Measurements from ENCODE around the gene SP9.
"Not testable (repeated sequence)": the region's sequence is repeated elsewhere in the genome, so short reads cannot be mapped to it uniquely, and the experiment has no call there.

The SP9 gene

DNA sequence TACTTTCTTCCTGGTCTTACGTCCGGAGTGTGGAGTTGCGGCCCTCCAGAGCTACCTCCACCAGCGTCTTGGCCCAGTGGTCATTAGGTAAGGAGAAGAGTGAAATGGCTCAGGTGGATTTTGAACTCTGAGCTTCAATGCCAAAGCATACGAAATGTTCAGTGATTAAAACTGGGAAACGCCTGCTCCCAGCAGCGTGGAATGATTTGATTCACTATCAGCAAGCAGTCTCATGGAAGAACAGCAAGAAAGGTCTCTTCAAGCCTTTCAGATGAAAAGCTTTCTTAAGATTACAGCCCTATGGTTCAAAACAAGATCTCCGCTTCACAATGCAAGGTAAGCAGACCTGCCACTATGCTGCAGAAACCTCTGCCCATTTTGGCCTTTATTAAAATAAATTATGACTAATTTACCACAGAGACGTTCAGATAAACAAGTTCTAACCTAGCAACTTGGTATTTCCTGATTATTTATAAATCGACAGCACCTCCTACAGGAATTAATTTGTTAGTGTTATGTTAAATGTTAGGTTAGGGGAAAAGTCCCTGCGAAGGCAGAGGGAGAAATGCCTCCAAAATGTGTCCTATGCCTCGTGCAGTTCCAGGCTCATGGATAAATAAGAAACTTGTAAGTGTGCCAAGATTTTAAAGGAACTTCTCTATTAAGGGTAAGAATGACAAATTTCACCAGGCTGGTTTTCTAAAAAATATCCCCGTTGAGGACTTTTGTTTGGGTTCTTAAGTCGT lies 10.1 kb downstream of the SP9 start:
- no peak overlapping the region for H3K4me3 ChIP-seq (ENCODE audit: low read depth, low read length)

DNA sequence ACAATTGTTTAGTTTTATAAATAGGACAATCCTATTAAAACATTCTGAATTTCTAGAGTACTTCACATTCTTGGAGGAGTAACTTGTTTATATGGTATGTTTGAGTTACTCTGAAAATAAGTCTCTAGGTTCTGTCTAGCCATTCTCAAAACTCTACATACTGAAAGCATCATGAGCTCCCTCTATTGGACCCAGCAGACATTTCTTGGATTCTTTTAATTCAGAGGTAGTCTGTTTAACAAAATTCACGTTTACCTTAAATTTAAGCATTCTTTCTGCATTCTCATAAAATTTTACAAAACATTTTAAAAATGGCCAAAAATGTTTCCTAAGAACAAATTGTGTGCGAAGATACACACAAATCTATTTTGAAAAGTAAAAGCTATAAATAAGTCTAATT lies 15.3 kb downstream of the SP9 start:
- H3K4me3 ChIP-seq (ENCODE audit: low read depth, low read length), result no peak overlapping the region

DNA sequence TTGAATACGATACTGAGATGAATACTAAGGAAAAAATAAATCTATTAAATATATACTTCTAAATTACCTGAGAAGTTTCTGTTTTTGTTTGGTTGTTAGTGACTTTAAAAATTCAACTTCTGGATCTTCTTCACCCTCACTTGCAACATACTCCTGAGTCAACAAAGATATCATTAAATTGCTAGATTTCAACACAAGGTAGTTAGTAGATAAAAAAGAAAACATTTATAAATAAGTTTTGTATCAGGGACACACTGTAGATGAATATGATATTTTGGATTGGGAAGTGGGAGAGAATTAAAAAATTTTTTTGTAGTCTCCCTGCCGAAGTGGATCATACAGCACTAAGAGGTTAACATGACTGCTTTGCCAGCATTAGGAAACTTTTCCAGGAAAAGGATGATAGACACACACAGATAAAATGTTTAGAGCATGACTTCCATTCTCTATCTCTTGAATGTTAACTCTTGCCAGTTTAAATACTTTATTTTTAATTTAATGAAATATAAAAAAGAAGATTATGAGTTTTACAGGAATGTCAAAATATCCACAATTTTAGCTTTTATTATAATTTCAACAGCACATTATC lies 15.9 kb downstream of the SP9 start:
- no peak overlapping the region for H3K4me3 ChIP-seq (ENCODE audit: low read depth, low read length)

DNA sequence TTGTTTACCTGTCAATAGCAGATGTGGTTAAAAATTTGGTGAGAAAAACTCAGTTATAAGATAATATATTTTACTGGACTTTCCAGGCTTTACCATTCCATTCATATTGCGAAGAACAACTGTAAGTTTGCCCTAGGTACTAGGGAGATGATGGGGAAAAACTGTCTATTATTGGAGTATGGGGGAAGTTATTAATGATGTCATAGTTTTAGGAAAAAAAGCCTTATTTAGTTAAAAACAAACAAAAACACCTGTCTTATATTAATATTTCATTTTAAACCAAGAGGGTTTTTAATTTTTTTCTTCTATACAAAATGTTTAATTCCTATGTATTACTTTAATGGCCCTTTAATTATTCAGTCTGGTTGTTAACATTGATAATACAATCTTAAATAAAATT lies 18.2 kb downstream of the SP9 start:
- no peak overlapping the region for H3K4me3 ChIP-seq (ENCODE audit: low read depth, low read length)

DNA sequence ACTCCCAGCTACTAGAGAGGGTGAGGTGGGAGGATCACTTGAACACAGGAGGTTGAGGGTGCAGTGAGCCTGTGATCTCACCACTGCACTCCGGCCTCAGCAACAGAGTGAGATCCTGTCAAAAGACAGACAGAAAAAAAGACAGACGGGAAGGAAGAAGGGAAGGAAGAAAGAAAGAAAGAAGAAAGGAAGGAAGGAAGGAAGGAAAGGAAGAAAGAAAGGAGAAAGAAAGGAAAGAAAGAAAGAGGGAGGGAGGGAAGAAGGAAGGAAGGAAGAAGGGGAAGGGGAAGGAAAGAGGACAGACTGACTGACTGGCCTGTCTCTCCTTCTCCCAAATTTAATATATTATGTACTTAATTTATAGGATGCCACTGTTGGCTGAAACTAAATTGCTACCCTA lies 21.6 kb downstream of the SP9 start:
- no peak overlapping the region for H3K4me3 ChIP-seq (ENCODE audit: low read depth, low read length)

DNA sequence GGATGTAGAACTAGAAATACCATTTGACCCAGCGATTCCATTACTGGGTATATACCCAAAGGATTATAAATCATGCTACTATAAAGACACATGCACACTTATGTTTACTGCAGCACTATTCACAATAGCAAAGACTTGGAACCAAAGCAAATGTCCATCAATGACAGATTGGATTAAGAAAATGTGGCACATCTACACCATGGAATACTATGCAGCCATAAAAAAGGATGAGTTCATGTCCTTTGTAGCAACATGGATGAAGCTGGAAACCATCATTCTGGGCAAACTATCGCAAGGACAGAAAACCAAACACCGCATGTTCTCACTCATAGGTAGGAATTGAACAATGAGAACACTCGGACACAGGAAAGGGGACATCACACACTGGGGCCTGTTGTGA lies 24.9 kb downstream of the SP9 start:
- H3K4me3 ChIP-seq (ENCODE audit: low read depth, low read length), result not testable (repeated sequence)

DNA sequence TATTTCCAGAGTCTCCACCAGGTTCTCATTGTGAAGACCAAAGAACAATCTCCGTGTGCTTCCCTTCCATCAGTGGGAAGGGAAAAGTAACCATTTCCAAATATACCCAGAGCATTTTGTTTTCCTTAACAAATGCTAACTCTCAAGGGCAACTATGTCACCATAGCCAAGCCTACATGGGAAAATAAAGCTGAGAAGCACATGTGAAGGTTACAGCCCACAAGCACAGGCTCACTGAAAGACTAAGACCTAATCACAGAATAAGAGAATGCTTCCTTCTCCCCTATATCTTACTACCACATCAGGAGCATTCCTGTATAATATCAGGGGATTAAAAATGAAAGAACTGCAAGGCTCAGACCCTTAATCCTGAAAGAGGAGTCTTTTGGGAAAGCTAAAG lies 28.2 kb downstream of the SP9 start:
- H3K4me3 ChIP-seq (ENCODE audit: low read depth, low read length), result no peak overlapping the region

DNA sequence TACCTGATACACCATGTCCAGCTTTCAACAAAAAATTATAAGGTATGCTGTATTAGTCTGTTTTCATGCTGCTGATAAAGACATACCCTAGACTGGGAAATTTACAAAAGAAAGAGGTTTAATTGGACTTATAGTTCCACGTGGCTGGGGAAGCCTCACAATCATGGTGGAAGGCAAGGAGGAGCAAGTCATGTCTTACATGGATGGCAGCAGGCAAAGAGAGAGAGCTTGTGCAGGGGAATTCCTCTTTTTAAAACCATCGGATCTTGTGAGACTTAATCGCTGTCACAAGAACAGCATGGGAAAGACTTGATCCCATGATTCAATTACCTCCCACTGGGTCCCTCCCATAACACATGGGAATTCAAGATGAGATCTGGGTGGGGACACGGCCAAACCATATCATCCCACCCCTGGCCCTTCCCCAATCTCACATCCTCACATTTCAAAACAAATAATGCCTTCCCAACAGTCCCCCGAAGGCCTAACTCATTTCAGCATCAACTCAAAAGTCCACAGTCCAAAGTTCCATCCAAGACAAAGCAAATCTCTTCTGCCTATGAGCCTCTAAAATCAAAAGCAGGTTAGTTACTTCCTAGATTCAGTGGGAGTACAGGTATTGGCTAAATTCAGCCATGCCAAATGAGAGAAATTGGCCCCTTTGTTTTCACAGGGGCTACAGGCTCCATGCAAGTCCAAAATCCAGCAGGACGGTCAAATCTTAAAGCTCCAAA lies 28.9 kb downstream of the SP9 start:
- not testable (repeated sequence) for H3K4me3 ChIP-seq (ENCODE audit: low read depth, low read length)

DNA sequence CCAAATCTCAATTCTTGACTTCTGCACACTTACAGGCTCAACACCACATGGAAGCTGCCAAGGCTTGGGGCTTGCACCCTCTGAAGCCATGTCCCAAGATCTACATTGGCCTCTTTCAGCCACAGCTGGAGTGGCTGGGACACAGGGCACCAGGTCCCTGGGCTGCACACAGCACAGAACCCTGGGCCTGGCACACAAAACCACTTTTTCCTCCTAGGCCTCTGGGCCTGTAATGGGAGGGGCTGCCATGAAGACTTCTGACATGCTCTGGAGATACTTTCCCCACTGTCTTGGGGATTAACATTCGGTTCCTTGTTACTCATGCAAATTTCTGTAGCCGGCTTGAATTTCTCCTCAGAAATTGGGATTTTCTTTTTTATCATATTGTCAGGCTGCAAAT lies 29.9 kb downstream of the SP9 start:
- no peak overlapping the region for H3K4me3 ChIP-seq (ENCODE audit: low read depth, low read length)

DNA sequence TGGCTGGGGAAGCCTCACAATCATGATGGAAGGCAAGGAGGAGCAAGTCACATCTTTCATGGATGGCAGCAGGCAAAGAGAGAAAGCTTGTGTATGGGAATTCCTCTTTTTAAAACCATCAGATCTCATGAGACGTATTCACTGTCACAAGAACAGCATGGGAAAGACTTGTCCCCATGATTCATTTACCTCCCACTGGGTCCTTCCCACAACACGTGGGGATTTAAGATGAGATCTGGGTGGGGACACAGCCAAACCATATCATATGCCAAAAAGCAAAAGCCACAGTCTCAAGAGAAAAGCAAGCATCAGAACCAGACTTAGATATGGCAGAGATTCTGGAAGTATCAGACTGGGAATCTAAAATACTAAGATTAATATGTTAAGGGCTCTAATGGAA lies 30.8 kb downstream of the SP9 start:
- no peak overlapping the region for H3K4me3 ChIP-seq (ENCODE audit: low read depth, low read length)

DNA sequence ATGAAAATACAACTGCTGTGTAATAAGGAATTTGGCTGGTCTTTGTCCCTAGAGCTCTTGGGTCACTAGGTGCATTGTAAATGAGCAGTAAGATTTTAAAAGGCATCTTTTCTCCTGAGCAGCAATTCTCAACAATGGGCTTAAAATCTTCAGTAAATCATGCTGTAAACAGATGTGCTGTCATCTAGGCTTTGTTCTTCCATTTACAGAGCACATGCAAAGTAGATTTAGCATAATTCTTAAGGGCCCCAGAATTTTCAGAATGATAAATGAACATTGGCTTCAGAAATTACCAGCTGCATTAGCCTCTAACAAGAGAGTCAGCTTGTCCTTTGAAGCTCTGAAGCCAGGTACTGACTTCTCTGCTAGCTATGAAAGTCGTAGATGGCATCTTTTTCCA lies 33.9 kb downstream of the SP9 start:
- no peak overlapping the region for H3K4me3 ChIP-seq (ENCODE audit: low read depth, low read length)

DNA sequence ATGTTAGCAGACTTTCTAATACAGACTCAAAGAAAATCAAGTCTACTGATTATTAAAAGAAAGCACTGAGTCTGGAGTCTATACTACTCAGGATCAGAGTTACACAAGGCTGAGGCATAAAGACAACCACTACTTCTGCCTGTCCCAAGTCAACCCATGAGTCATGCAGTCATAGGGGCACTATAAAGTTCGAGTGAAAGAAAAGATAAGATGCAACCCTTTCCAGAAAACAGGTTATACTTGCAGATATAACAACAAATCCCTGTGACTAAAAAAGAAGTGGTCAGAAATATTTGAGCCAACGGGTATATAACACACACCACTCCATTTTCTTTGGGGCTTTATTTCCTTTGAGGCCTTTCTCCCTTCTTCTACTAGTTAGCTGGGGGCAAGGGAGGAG lies 42.2 kb downstream of the SP9 start:
- H3K4me3 ChIP-seq (ENCODE audit: low read depth, low read length), result no peak overlapping the region

DNA sequence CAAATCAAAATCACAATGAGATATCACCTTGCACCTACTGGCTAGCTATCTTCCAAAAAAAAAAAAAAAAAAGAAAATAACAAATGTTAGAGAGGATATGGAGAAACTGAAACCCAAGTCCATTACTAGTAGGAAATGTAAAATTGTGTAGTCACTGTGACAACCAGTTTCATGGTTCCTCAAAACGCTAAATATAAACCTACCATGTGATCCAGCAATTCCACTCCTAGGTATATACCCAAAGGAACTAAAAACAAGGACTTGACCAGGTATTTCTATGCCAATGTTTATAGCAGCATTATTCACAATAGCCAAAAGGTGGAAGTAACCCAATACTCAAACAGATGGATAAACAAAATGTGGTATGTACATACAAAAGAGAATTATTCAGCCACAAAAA lies 49.0 kb downstream of the SP9 start:
- no peak overlapping the region for H3K4me3 ChIP-seq (ENCODE audit: low read depth, low read length)

DNA sequence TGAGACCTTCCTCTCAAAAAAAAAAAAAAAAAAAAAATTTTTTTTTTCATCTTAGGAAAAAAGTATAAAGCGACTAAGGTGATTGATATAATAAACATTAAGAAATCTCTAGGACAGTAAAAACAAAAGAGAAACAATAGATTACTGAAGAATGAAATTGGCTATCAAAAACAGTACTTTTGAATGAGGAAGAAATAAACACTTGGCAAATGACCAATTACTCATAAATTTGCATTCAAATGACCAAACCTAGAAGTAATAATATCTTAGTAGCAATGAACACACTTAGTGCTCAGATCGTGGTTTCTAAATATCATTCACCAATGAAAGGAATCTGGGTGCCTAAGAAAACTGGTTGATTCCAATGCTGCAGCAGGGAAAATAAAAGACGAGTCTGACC lies 50.4 kb downstream of the SP9 start:
- no peak overlapping the region for H3K4me3 ChIP-seq (ENCODE audit: low read depth, low read length)
